HepG2 (cell line): Measurements from ENCODE around the gene FIZ1. TPM values are rescaled to one million over a fixed set of nuclear protein-coding genes. Genes with fewer than 3 reads are reported as not detected.

Experiments used
- ATAD3A ChIP-seq: sonication (generic); formaldehyde crosslinking; IDR thresholded peaks from 2 replicates; pipeline ENCODE4 v1.4.0; 2020; ENCODE audit warnings: missing genetic modification reagents
- CBX5 ChIP-seq: sonication (generic); formaldehyde crosslinking; IDR thresholded peaks from 2 replicates; pipeline ENCODE4 v1.4.0; 2020; ENCODE audit warnings: missing genetic modification reagents, borderline replicate concordance
- CENPX ChIP-seq: sonication (generic); formaldehyde crosslinking; IDR thresholded peaks from 2 replicates; pipeline ENCODE4 v1.9.0; 2021; ENCODE audit warnings: mild to moderate bottlenecking, missing genetic modification reagents, moderate library complexity
- CHD2 ChIP-seq: IDR thresholded peaks from 2 replicates; pipeline ENCODE4 v1.6.1; 2011; ENCODE audit warnings: low read depth, low read length, improper control_type of control experiment
- FOSL1 ChIP-seq: sonication (generic); formaldehyde crosslinking; IDR thresholded peaks from 2 replicates; pipeline ENCODE4 v1.9.0; 2021; ENCODE audit warnings: missing genetic modification reagents, borderline replicate concordance
- GPN1 ChIP-seq: sonication (generic); formaldehyde crosslinking; IDR thresholded peaks from 2 replicates; pipeline ENCODE4 v1.5.1; 2020; ENCODE audit warnings: missing genetic modification reagents, borderline replicate concordance
- GZF1 ChIP-seq: sonication (generic); formaldehyde crosslinking; IDR thresholded peaks from 2 replicates; pipeline ENCODE4 v1.5.1; 2020; ENCODE audit warnings: mild to moderate bottlenecking, missing genetic modification reagents
- HNRNPK ChIP-seq: fragments of 200-400 bp; formaldehyde crosslinking; IDR thresholded peaks from 2 replicates; pipeline ENCODE4 v1.6.1; 2018; ENCODE audit warnings: low read length, low read depth, moderate library complexity, mild to moderate bottlenecking; ENCODE audit not compliant: poor library complexity, severe bottlenecking
- KMT2A ChIP-seq: sonication (generic); formaldehyde crosslinking; IDR thresholded peaks from 2 replicates; pipeline ENCODE4 v1.4.0; 2020; ENCODE audit warnings: missing genetic modification reagents
- NFIC ChIP-seq: IDR thresholded peaks from 2 replicates; pipeline ENCODE4 v1.6.1; 2012; ENCODE audit warnings: mild to moderate bottlenecking, low read length, inconsistent platforms
- NR2C2 ChIP-seq: sonication (generic); formaldehyde crosslinking; IDR thresholded peaks from 2 replicates; pipeline ENCODE4 v1.4.0; 2020; ENCODE audit warnings: missing genetic modification reagents, mild to moderate bottlenecking, moderate library complexity, borderline replicate concordance
- PATZ1 ChIP-seq: sonication (generic); formaldehyde crosslinking; IDR thresholded peaks from 2 replicates; pipeline ENCODE4 v1.4.0; 2020; ENCODE audit warnings: missing genetic modification reagents
- PAX8 ChIP-seq: sonication (generic); formaldehyde crosslinking; IDR thresholded peaks from 2 replicates; pipeline ENCODE4 v1.8.0; 2022; ENCODE audit warnings: mild to moderate bottlenecking, missing genetic modification reagents, borderline replicate concordance
- REPIN1 ChIP-seq: sonication (generic); formaldehyde crosslinking; IDR thresholded peaks from 2 replicates; pipeline ENCODE4 v1.8.0; 2022; ENCODE audit warnings: missing genetic modification reagents, low read depth, mild to moderate bottlenecking, borderline replicate concordance
- SALL1 ChIP-seq: sonication (generic); formaldehyde crosslinking; IDR thresholded peaks from 2 replicates; pipeline ENCODE4 v1.8.0; 2022; ENCODE audit warnings: mild to moderate bottlenecking, missing genetic modification reagents
- ZEB1 ChIP-seq: IDR thresholded peaks from 2 replicates; pipeline ENCODE4 v1.6.1; 2012; ENCODE audit warnings: mild to moderate bottlenecking, low read depth, inconsistent platforms; ENCODE audit not compliant: insufficient replicate concordance
- ZFP41 ChIP-seq: sonication (generic); formaldehyde crosslinking; IDR thresholded peaks from 2 replicates; pipeline ENCODE4 v1.4.0; 2020; ENCODE audit warnings: mild to moderate bottlenecking, missing genetic modification reagents, borderline replicate concordance
- ZFP91 ChIP-seq: sonication (generic); formaldehyde crosslinking; IDR thresholded peaks from 2 replicates; pipeline ENCODE4 v1.9.0; 2022; ENCODE audit warnings: missing genetic modification reagents, mild to moderate bottlenecking, borderline replicate concordance
- ZNF20 ChIP-seq: sonication (generic); formaldehyde crosslinking; IDR thresholded peaks from 2 replicates; pipeline ENCODE4 v1.4.0; 2020; ENCODE audit warnings: mild to moderate bottlenecking, moderate library complexity, missing genetic modification reagents
- ZNF281 ChIP-seq: sonication (generic); formaldehyde crosslinking; IDR thresholded peaks from 2 replicates; pipeline ENCODE4 v1.4.0; 2020; ENCODE audit warnings: missing genetic modification reagents, borderline replicate concordance
- ZNF75D ChIP-seq: sonication (generic); formaldehyde crosslinking; IDR thresholded peaks from 2 replicates; pipeline ENCODE4 v1.8.1; 2023; ENCODE audit warnings: missing genetic modification reagents, mild to moderate bottlenecking, borderline replicate concordance
- polyA plus RNA-seq, 8 experiments: library from polyadenylated mRNA; depleted of rRNA in 3 of 8; stranded (reverse) in 7 of 8; unstranded in 1 of 8; fragments of >200 nt; fragmentation: Illumina TruSeq in 4 of 8; extraction: Trizol in 4 of 8; gene quantifications; 2 replicates each; pipeline versions ENCODE4 v1.2.1 to v1.2.3, GENCODE V29; 2011 to 2016; ENCODE audit warnings: low read depth in 4 of 8, missing spikeins in 1 of 8, mixed read lengths in 1 of 8; ENCODE audit not compliant: insufficient read depth in 1 of 8
- total RNA-seq, 5 experiments: library from RNA; depleted of rRNA; stranded (reverse); fragments of >200 nt; fragmentation: Illumina TruSeq; extraction: Trizol; gene quantifications; 2 replicates each; pipeline ENCODE4 v1.2.3, GENCODE V29; 2016; ENCODE audit warnings: low read depth in 1 of 5
- TF ChIP-seq, protein P1 (sequence below): sonication (generic); formaldehyde crosslinking; IDR thresholded peaks from 2 replicates; pipeline ENCODE4 v1.4.0; 2020; ENCODE audit warnings: mild to moderate bottlenecking, missing genetic modification reagents

FIZ1 gene
- total and polyA plus RNA-seq, 2 of the 13 experiments (the other 11 are each of a cell fraction or from before 2014, with no cell fraction given) = 3.6 to 5.9 TPM

- TF ChIP-seq ZNF281 = no peak
- TF ChIP-seq REPIN1 (CRISPR knock-in tag) = no peak
- peak; percentile 14 for TF ChIP-seq HNRNPK
- no peak for TF ChIP-seq PAX8
- TF ChIP-seq FOSL1 (CRISPR knock-in tag) = no peak
- TF ChIP-seq ZFP91 = peak; percentile 19; the same call in 1 of the 2 replicates
- no peak for TF ChIP-seq CBX5 (CRISPR knock-in tag)
- no peak for TF ChIP-seq KMT2A (CRISPR knock-in tag)
- 0 out of 2 replicates have a peak, but pooled peaks have one; percentile 31 for TF ChIP-seq SALL1
- TF ChIP-seq PATZ1 = peak; percentile 96
- no peak for TF ChIP-seq NFIC
- TF ChIP-seq ATAD3A (CRISPR knock-in tag) = no peak
- no peak for TF ChIP-seq GZF1
- no peak for TF ChIP-seq ZFP41 (CRISPR knock-in tag)
- TF ChIP-seq CHD2 = no peak
- TF ChIP-seq, protein P1, sequence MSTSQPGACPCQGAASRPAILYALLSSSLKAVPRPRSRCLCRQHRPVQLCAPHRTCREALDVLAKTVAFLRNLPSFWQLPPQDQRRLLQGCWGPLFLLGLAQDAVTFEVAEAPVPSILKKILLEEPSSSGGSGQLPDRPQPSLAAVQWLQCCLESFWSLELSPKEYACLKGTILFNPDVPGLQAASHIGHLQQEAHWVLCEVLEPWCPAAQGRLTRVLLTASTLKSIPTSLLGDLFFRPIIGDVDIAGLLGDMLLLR (CRISPR knock-in tag) = no peak
- no peak for TF ChIP-seq CENPX (CRISPR knock-in tag)
- TF ChIP-seq ZNF75D (CRISPR knock-in tag) = no peak
- no peak for TF ChIP-seq GPN1 (CRISPR knock-in tag)
- TF ChIP-seq NR2C2 (CRISPR knock-in tag) = no peak
- no peak for TF ChIP-seq ZEB1
- no peak for TF ChIP-seq ZNF20
Measured at GRCh38 chr19:55585658-55586339, 13.5 kb downstream of the FIZ1 start (continued).
